Activated CD4-positive, alpha-beta T cell treated with anti-CD3 and anti-CD28 coated beads for 36 hours (primary cell): ENCODE measurements around the gene NOP14. TPM values are rescaled to one million over a fixed set of nuclear protein-coding genes. Genes with fewer than 3 reads are reported as not detected.

ENCODE experiments used
- ATAC-seq: fragments of 200-7000 bp; cut with Tn5 transposase; one replicate; pipeline ENCODE4 v1.10.0; 2021; ENCODE audit warnings: mild to moderate bottlenecking, moderate library complexity
- CTCF ChIA-PET: fragments of 350-600 bp; sonication (Branson Sonifier 250); formaldehyde crosslinking; loops from one replicate; lab custom pipeline; 2021; ENCODE audit warnings: antibody characterized with exemption; lab: Charles Lee
- POLR2A ChIA-PET: fragments of 350-600 bp; sonication (Branson Sonifier 250); formaldehyde crosslinking; loops from one replicate; lab custom pipeline; 2021; ENCODE audit warnings: antibody characterized with exemption, inconsistent platforms; lab: Charles Lee
- DNase-seq: peaks from one replicate; pipeline ENCODE4 v3.0.0-alpha.2; 2020
- H3K27ac Mint-ChIP-seq: one replicate; pipeline ENCODE4 v1.8.0; 2021; ENCODE audit warnings: mixed read lengths
- H3K27me3 Mint-ChIP-seq: one replicate; pipeline ENCODE4 v1.8.0; 2021; ENCODE audit warnings: mixed read lengths
- H3K36me3 Mint-ChIP-seq: one replicate; pipeline ENCODE4 v1.8.0; 2021; ENCODE audit warnings: low read depth, mixed read lengths
- H3K4me1 Mint-ChIP-seq: one replicate; pipeline ENCODE4 v1.8.0; 2021; ENCODE audit warnings: mixed read lengths
- H3K4me3 Mint-ChIP-seq: one replicate; pipeline ENCODE4 v1.8.0; 2021; ENCODE audit warnings: mild to moderate bottlenecking, moderate library complexity, mixed read lengths
- H3K9me3 Mint-ChIP-seq: one replicate; pipeline ENCODE4 v1.8.0; 2021; ENCODE audit warnings: low read depth, mixed read lengths
- intact Hi-C, 2 experiments: fragments of 100-400 bp; cut with DNase I in 1 of 2; cut with micrococcal nuclease in 1 of 2; formaldehyde crosslinking; loops; one replicate each; pipeline versions ENCODE4 v1.14.2 to v1.15.1; 2022 to 2024; cut with DNase I, micrococcal nuclease
- total RNA-seq, 2 experiments: library from RNA; stranded (reverse); gene quantifications; one replicate each; pipeline ENCODE4 v1.2.3, GENCODE V29; 2021

NOP14 gene
- total RNA-seq, 2 experiments from 2014 or later, result 86.8 to 106 TPM

DNA sequence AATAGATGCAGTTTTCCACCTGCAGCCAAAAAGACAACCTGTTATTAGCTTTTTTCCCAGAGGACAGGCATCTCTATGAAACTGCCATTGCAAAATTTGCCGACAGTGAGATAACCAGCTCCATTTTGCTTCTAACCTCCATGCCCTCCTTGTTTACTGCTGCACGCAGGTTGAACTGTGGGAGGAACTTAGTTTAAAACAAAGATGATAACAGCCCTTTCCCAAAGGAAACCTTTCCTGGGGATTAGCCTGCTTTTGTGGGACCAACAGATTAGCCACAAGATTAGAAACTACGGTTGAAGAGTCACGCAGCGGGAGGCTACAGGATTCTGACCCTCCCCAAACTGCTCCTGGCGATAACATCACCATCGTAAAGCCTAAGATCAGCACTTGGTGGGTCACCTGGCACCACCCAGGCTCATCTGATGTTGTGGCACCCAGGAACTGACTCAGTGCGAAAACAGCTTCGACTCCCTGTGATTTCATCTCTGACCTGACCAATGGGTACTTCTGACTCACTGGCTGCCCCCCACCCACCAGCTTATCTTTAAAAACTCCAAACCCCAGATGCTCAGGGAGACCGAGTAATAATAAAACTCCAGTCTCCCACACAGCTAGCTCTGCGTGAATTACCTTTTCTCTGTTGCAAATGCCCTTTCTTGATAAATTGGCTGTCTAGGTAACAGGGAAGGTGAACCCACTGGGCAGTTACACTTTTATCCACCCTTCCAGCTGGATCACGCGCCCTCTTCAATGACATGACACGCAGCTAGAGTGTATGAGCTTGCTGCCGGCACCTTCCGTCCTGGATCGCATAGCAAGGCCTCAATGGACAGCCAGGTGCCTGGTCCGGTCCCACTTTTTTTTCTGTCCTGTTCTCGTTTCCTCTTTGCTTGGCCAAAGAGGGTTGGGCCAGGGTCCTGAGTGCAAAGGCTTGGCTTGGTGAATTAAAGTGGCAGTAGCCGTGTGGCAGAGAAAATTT is 27.2 kb downstream of the NOP14 start:
- H3K27ac Mint-ChIP-seq, result peak overlapping the region; percentile 95
- POLR2A ChIA-PET, result interaction anchor here (0.5 to 3.7 kb wide), 17 partner anchors 8 to 525 kb away, joined by 3 to 40 read pairs (median 4); partner anchors contain the start of genes GRK4 and NOP14
- H3K27me3 Mint-ChIP-seq, result no peaks in the 10 kb centered on the region
- CTCF ChIA-PET, result interaction anchor here (0.6 to 3.8 kb wide), 12 partner anchors 9 to 244 kb away, joined by 3 to 45 read pairs (median 5); partner anchors contain the start of genes GRK4 and NOP14
- H3K9me3 Mint-ChIP-seq, result no peaks in the 10 kb centered on the region
- ATAC-seq, result peak; percentile 64
- intact Hi-C loops, result loop anchor here (1.0 to 10.0 kb wide), 15 partner anchors 18 to 1214 kb away; partner anchors contain the start of genes ADD1 (in 1 of the 2), HTT (in 1 of the 2), HTT-AS (in 1 of the 2) and MXD4 (in 1 of the 2)
- peak; percentile 89 for DNase-seq
- H3K36me3 Mint-ChIP-seq, result peaks cover 68% of the 10 kb centered on the region
- peaks cover 56% of the 10 kb centered on the region for H3K4me1 Mint-ChIP-seq
- peak overlapping the region; percentile 90 for H3K4me3 Mint-ChIP-seq

DNA sequence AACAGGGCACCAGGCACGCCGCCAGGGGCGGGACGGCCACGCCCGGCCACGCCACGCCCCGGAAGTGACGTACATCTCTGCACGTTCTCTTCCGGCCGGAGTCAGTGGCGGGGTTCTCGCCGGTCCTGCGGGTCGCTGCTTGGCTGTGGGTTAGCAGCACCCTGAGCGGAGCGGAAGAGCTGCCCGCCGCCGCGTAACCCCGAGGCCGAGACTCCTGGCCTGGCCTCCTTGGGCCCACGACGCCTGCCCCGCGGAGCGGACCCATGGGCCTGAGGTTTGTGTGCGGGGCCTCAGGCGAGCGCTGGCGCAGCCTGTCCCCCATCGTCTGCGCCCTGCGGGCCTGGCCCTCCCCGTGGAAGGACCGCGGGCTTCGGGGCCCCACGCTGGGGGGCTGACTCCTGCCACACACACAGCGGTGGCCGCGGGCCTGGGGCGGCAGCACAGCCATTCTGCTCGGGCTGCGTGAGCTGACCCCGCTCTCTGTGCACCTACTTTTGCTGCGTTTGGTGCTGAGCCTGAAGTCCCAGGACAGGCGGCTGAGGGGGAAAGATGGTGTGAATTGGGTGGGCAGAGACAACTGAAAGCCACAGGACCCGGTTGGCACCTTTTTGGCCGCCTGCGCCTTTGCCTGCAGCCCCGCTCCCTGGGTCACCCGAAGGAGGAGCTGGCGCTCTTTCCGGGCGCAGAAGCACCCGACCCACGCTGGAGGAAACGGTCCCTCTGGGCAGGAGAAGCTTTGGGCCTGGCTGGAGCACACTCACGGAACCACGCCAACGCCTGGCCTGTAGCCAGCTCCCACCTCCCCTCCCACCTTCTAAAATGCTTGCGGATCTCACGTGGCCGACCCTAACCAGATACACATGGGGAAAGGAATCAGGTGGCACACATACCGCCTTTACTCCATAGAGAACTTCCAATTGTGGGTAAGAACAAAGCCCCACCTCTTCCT is 28.1 kb downstream of the NOP14 start:
- CTCF ChIA-PET, result interaction anchor here (0.9 to 3.8 kb wide), 8 partner anchors 10 to 188 kb away, joined by 3 to 45 read pairs (median 8); partner anchors contain the start of genes GRK4 and NOP14
- H3K27me3 Mint-ChIP-seq, result no peaks in the 10 kb centered on the region
- H3K9me3 Mint-ChIP-seq, result no peaks in the 10 kb centered on the region
- POLR2A ChIA-PET, result interaction anchor here (0.5 to 3.7 kb wide), 13 partner anchors 9 to 524 kb away, joined by 3 to 40 read pairs (median 4); partner anchors contain the start of genes GRK4 and NOP14
- peak overlapping the region; percentile 95 for H3K27ac Mint-ChIP-seq
- peak; percentile 98 for DNase-seq
- H3K36me3 Mint-ChIP-seq, result peaks cover 65% of the 10 kb centered on the region
- peak; percentile 34 for ATAC-seq
- peaks cover 53% of the 10 kb centered on the region for H3K4me1 Mint-ChIP-seq
- intact Hi-C loops, result loop anchor here (1.0 to 10.0 kb wide), 10 partner anchors 28 to 1213 kb away; partner anchors contain the start of genes FAM193A (in 1 of the 2), GRK4 (in 1 of the 2), HAUS3 (in 1 of the 2) and MXD4 (in 1 of the 2)
- peak overlapping the region; percentile 90 for H3K4me3 Mint-ChIP-seq

DNA sequence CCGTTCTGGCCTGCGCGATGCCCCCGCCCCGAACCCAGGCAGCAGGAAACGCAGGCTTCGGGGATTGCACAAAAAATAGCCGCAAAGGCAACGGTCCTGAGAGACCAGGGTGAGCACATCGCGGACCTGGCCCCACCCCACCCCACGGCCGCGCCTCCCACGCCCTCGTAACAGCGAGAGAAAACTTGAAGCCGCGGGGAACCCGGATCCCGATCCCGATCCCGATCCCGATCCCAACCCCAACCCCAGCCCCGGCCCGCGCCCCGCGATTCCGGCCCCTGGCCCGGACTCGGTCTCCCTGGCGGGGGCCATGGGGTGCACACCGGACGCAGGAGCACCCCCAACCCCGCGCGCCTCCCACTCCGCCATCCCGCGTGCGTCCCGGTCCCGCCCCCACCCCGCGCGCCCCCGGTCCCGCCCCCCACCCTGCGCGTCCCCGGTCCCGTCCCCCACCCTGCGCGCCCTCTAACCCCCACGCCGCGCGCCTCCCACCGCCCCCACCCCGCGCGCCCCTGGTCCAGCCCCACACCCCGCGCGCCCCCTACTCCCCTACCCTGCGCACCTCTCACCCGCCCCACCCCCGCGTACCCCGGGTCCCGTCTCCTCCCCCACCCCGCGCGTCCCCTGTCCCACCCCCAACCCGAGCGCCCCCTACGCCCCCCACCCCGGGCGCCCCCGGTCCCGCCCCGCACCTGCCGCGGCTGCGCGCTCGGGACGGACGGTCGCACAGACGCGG is 29.0 kb downstream of the NOP14 start:
- Mint-ChIP-seq H3K4me1 (peaks cover 48% of the 10 kb centered on the region), H3K4me3 (peak overlapping the region; percentile 95), H3K27me3 (no peaks in the 10 kb centered on the region), H3K27ac (peak overlapping the region; percentile 42), H3K36me3 (peaks cover 65% of the 10 kb centered on the region), H3K9me3 (no peaks in the 10 kb centered on the region)
- ATAC-seq (no peak), DNase-seq (peak; percentile 66)
- intact Hi-C loops, result loop anchor here in 1 of 2 experiments (1.0 to 10.0 kb wide), 6 partner anchors 29 to 1021 kb away; partner anchors contain the start of genes FAM193A, GRK4, HAUS3 and MXD4
- ChIA-PET CTCF (interaction anchor here (1.5 to 2.9 kb wide), 2 partner anchors 22 to 96 kb away, joined by 3 to 22 read pairs; no protein-coding TSS in a partner anchor), POLR2A (no interaction called here)

DNA sequence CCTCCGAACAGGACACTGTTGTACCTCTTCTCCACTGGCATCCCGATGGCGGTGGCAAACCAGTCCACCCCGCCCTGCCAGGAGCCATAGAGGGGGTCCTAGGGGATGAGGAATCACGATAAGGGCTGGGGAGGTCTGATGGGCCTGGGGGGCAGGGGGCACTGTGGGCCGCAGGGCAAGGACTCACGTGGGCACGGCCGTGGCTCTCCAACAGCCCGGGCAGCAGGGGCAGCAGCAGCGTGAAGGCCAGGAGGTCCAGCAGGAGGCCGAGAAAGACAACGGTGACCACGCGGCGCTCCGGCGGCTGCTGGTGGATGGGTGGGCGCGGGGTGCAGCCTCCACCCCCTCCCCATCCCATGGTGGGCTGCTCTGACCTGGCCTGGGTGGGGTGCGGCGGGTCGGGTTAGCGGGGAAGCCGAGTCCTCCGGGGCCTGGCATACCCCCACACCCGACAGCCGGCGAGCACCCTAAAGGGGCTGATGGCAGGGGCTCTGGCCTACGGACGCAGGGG is 29.6 kb downstream of the NOP14 start:
- H3K4me3 Mint-ChIP-seq, result peak overlapping the region; percentile 95
- H3K4me1 Mint-ChIP-seq, result peaks cover 42% of the 10 kb centered on the region
- CTCF ChIA-PET, result interaction anchor here (1.1 kb wide), 1 partner anchor 10 kb away, joined by 3 read pairs; no protein-coding TSS in a partner anchor
- intact Hi-C loops, result loop anchor here in 1 of 2 experiments (1.0 to 10.0 kb wide), 6 partner anchors 30 to 1021 kb away; partner anchors contain the start of genes FAM193A, GRK4, HAUS3 and MXD4
- H3K36me3 Mint-ChIP-seq, result peaks cover 63% of the 10 kb centered on the region
- DNase-seq (no peak), ATAC-seq (no peak)
- no peaks in the 10 kb centered on the region for H3K9me3 Mint-ChIP-seq
- no peaks in the 10 kb centered on the region for H3K27me3 Mint-ChIP-seq
- POLR2A ChIA-PET, result no interaction called here
- H3K27ac Mint-ChIP-seq, result peak overlapping the region; percentile 96

DNA sequence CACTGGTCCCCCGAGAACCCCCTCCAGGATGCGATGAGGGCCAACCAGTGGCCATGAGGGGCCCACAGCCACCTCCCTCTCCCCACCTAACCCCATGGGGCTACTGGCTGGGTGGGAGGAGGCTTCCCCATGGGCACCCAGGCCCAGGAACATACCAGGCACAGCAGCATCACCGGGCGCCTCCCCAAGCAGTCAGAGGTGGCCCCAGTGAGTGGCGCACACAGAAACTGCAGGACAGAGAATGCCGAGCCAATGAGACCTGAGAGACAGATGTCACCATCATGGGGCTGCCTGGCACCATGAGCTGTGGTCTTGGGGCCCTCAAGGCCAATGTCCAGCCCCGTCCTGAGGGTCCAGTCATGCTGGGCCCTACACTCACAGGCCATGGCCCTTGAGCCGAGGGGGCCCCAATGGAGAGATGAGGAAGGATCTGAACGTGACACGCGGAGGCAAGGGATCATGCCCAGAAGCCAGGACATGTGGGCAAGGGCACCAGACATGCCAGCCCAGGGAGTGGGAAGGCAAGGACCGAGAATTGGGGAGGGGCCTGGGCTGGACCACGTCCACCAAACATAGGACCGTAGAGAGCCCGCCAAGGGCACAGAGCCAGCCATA is 30.1 kb downstream of the NOP14 start:
- H3K27ac Mint-ChIP-seq, result peak overlapping the region; percentile 96
- ChIA-PET POLR2A (no interaction called here), CTCF (interaction anchor here (1.1 kb wide), 1 partner anchor 9 kb away, joined by 3 read pairs; no protein-coding TSS in a partner anchor)
- H3K9me3 Mint-ChIP-seq, result no peaks in the 10 kb centered on the region
- ATAC-seq (no peak), DNase-seq (peak; percentile 60)
- H3K4me3 Mint-ChIP-seq, result peak overlapping the region; percentile 95
- peaks cover 59% of the 10 kb centered on the region for H3K36me3 Mint-ChIP-seq
- no peaks in the 10 kb centered on the region for H3K27me3 Mint-ChIP-seq
- intact Hi-C loops, result loop anchor here in 1 of 2 experiments (5.0 to 10.0 kb wide), 2 partner anchors 691 to 1022 kb away; partner anchors contain the start of genes HAUS3 and POLN
- H3K4me1 Mint-ChIP-seq, result peaks cover 42% of the 10 kb centered on the region

DNA sequence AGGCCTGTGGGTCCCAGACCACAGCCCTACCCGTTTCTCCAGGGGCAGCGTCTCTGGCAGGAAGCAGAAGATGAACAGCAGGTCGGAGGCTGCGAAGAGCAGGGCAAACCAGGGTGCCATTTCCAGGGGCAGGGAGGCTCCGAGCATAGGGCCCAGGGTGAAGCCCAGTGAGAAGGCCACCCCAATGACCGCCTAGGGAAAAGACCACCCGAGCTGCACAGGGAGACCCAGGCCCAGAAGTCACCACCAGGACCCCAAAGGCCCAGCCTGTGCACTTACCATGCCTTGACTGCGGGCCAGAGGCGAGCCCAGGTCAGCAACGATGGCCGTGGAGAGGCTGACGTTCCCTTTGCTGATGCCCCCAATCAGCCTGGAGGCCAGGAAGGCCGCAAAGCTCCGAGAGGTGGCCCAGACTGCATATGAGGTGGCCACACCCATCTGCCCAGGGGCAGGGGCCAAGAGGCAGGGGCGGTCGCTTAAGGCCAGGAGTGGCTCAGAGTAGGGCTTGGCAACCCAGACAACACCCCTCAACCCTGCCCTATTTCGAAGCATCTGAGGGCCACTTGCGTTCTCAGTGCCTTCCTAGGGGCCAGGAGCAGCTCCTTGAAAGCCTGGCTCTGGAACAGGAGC is 30.8 kb downstream of the NOP14 start:
- peaks cover 59% of the 10 kb centered on the region for H3K36me3 Mint-ChIP-seq
- H3K9me3 Mint-ChIP-seq, result no peaks in the 10 kb centered on the region
- CTCF ChIA-PET, result interaction anchor here (1.1 kb wide), 2 partner anchors 9 to 81 kb away, joined by 3 read pairs; no protein-coding TSS in a partner anchor
- DNase-seq (peak; percentile 28), ATAC-seq (no peak)
- H3K4me1 Mint-ChIP-seq, result peaks cover 36% of the 10 kb centered on the region
- H3K27ac Mint-ChIP-seq, result peak overlapping the region; percentile 96
- intact Hi-C loops, result loop anchor here in 1 of 2 experiments (5.0 to 10.0 kb wide), 2 partner anchors 690 to 1022 kb away; partner anchors contain the start of genes HAUS3 and POLN
- POLR2A ChIA-PET, result no interaction called here
- H3K4me3 Mint-ChIP-seq, result peak overlapping the region; percentile 95
- no peaks in the 10 kb centered on the region for H3K27me3 Mint-ChIP-seq

DNA sequence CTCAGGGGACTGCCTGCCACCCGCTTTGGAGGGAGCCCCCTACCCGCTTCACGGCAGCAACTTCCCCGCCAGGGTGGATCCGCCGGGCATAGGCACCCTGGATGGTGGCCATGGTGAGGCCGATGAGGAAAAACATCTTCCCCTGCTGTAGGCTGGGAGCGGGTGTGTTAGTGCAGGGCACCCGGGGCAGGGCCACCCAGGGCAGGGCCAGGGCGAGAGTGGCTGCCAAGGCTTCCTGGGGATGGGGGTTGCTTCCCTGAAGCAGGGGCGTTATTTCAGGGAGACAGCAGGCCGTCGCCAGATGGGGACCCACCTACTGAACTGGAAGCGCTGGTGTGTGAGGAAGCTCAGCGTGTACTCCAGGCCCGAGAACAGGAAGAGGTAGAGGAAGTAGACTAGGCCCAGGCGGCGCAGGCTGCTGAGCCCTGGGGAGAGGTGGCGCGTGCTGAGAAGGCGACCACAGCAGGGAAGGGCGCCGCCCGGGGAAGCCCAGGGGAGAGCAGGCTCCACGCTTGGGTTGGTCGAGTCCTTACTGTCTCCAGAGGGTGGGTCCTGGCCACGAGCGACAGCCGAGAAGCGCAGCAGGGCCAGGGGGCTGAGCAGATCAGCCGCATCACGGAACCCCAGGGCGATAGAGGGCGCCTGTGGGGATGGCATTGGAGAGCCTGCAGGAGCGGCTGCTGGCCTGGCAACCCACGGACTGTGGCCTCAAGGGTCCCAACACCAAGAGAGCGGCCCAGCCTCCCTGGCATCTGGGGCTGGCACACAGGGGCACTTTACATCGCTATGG is 31.5 kb downstream of the NOP14 start:
- peak; percentile 23 for ATAC-seq
- peak overlapping the region; percentile 95 for H3K4me3 Mint-ChIP-seq
- H3K4me1 Mint-ChIP-seq, result peaks cover 29% of the 10 kb centered on the region
- ChIA-PET CTCF (interaction anchor here (1.1 kb wide), 1 partner anchor 82 kb away, joined by 3 read pairs; no protein-coding TSS in a partner anchor), POLR2A (no interaction called here)
- peak overlapping the region; percentile 84 for H3K27ac Mint-ChIP-seq
- peak; percentile 79 for DNase-seq
- peaks cover 53% of the 10 kb centered on the region for H3K36me3 Mint-ChIP-seq
- intact Hi-C loops, result loop anchor here in 1 of 2 experiments (5.0 to 10.0 kb wide), 2 partner anchors 689 to 1023 kb away; partner anchors contain the start of genes HAUS3 and POLN
- H3K9me3 Mint-ChIP-seq, result no peaks in the 10 kb centered on the region
- no peaks in the 10 kb centered on the region for H3K27me3 Mint-ChIP-seq

DNA sequence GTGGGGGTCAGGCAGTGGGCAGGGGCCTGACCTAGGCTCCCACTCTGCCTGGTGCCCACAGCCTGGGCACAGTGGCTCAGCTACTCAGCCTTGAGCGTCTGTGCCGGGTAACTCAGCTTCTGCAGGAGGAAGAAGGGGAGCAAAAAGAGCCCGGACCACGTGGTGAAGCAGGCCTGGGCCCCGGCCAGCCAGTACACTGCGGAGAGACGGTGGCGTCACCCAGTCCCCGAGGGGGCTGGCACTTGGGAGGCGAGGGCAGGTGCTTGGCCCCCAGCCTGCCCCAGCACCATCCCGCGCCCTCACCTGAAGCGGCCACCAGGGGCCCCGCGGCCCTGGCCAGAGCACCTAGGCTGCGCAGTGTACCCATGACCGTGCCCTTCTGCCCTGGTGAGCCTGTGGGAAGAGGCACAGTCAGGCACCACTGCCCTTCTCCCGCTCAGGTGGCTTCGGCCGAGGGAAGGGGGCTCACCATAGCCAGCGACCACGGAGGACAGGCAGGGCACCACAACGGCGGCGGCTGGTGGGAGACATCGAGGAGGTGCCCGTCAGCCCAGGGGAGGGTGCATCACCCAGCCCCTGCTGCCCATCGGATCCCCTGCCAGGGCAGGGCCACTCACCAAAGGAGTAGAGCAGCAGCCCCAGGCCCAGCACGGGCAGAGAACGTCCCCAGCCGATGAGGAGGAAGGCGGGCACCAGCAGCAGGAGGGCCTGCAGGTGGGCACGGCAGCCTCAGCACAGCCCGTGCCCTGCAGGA is 32.3 kb downstream of the NOP14 start:
- peak overlapping the region; percentile 95 for H3K4me3 Mint-ChIP-seq

More for the DNA sequence above, 32.3 kb downstream of the NOP14 start:
- H3K36me3 Mint-ChIP-seq, result peaks cover 50% of the 10 kb centered on the region
- no peaks in the 10 kb centered on the region for H3K27me3 Mint-ChIP-seq
- DNase-seq (peak; percentile 35), ATAC-seq (no peak)
- H3K4me1 Mint-ChIP-seq, result peaks cover 21% of the 10 kb centered on the region
- intact Hi-C loops, result loop anchor here in 1 of 2 experiments (5.0 to 10.0 kb wide), 2 partner anchors 689 to 1024 kb away; partner anchors contain the start of genes HAUS3 and POLN
- H3K9me3 Mint-ChIP-seq, result no peaks in the 10 kb centered on the region
- peak overlapping the region; percentile 13 for H3K27ac Mint-ChIP-seq
- POLR2A ChIA-PET, result no interaction called here
- CTCF ChIA-PET, result interaction anchor here (1.5 kb wide), 1 partner anchor 21 kb away, joined by 3 read pairs; no protein-coding TSS in a partner anchor
